ENCODE measurements around the gene DLGAP1. TPM values are rescaled to one million over a fixed set of nuclear protein-coding genes. Genes with fewer than 3 reads are reported as not detected.

DLGAP1 gene
- total and polyA plus RNA-seq, 2 of the 8 experiments (the other 6 are each of a cell fraction or from before 2014, with no cell fraction given), result 11.8 to 16.9 TPM

GRCh38 chr18:3463051-3463450 is 992.1 kb downstream of the DLGAP1 start:
- Histone ChIP-seq H2BK120ac (replicated peaks; ENCODE audit: low read depth, low read length) (no peak overlapping the region), H3K23ac (ENCODE audit: insufficient read length) (no peak overlapping the region), H3K4me1 (replicated peaks in 1 of 4; ENCODE audit: control insufficient read depth in 3 of 4, insufficient read depth in 4 of 4, low read length in 3 of 4) (peaks cover 6 to 22% (median 13%) of the 10 kb centered on the region in 4 experiments; a peak in 6 of 7 replicates), H3K14ac (ENCODE audit: insufficient read length) (no peak overlapping the region), H4K5ac (ENCODE audit: insufficient read length, low read depth, low read length) (no peak overlapping the region), H2BK12ac (ENCODE audit: low read depth, low read length) (no peak overlapping the region), H3K4me3 (ENCODE audit: extremely low read depth in 1 of 4, insufficient read depth in 2 of 4, low read depth in 3 of 4, low read length in 4 of 4) (no peak overlapping the region), H3K36me3 (ENCODE audit: control insufficient read depth in 2 of 4, insufficient read depth in 4 of 4, low read length in 3 of 4) (peaks cover 5 to 25% (median 17%) of the 10 kb centered on the region in 4 experiments; a peak in 7 of 8 replicates), H3K4ac (replicated peaks; ENCODE audit: insufficient read length, low read depth, low read length) (no peak overlapping the region), H3K18ac (ENCODE audit: extremely low read depth, low read length) (no peak overlapping the region), H3K9me3 (ENCODE audit: insufficient read depth in 2 of 2, low read depth in 1 of 2, low read length in 1 of 2) (no peaks in the 10 kb centered on the region), H3K27me3 (replicated peaks in 1 of 4; ENCODE audit: control insufficient read depth in 3 of 4, extremely low read depth in 1 of 4, insufficient read depth in 3 of 4, low read length in 3 of 4) (no peaks in the 10 kb centered on the region), H3K23me2 (ENCODE audit: low read depth, low read length) (no peaks in the 10 kb centered on the region), H2BK5ac (ENCODE audit: low read depth, low read length) (no peak overlapping the region), H4K91ac (replicated peaks; ENCODE audit: insufficient read length, low read length) (no peak overlapping the region), H2BK20ac (ENCODE audit: low read length) (no peak overlapping the region), H2AFZ (ENCODE audit: low read length) (no peak overlapping the region), H2AK5ac (ENCODE audit: low read depth, low read length) (no peak overlapping the region), H3K79me2 (ENCODE audit: control insufficient read depth in 1 of 2, insufficient read depth in 2 of 2, low read length in 2 of 2) (peaks cover 0 to 16% of the 10 kb centered on the region in 2 experiments; a peak in 2 of 4 replicates), H3K27ac (ENCODE audit: low read depth, low read length) (no peak overlapping the region), H2BK15ac (ENCODE audit: low read length) (no peak overlapping the region), H3K9ac (replicated peaks in 1 of 4; ENCODE audit: extremely low read depth in 1 of 4, low read depth in 3 of 4, low read length in 3 of 4) (no peak overlapping the region), H4K20me1 (replicated peaks in 1 of 2; ENCODE audit: control insufficient read depth in 1 of 2, insufficient read depth in 2 of 2, low read length in 2 of 2) (peaks cover 0 to 2% of the 10 kb centered on the region in 2 experiments), H3K4me2 (ENCODE audit: insufficient read depth in 1 of 2, low read depth in 2 of 2, low read length in 2 of 2) (no peak overlapping the region), H3K79me1 (ENCODE audit: low read depth, low read length) (no peaks in the 10 kb centered on the region), H4K8ac (ENCODE audit: extremely low read depth, insufficient read depth, low read length) (no peak overlapping the region), H3K56ac (replicated peaks; ENCODE audit: insufficient read length, low read depth, low read length) (no peak overlapping the region)
- TF ChIP-seq NANOG (IDR thresholded peaks at IDR 0.05; ENCODE audit: insufficient read depth, low read depth, low read length, poor library complexity, severe bottlenecking), result no peak
- FAIRE-seq (no peak), DNase-seq (ENCODE audit: low read depth in 1 of 2, low spot score in 2 of 2) (no peak)
- WGBS, 2 experiments (ENCODE audit: extremely low coverage in 1 of 2, insufficient coverage in 1 of 2, insufficient read length in 1 of 2, insufficient replicate concordance in 2 of 2, low coverage in 1 of 2, low lambda C conversion rate in 2 of 2, missing lambda C conversion rate in 1 of 2), result 82% methylated on average over 2 of the region's 2 CpGs; no CpG with 5 or more reads in 1 of the 2 experiments
- POLR2A ChIA-PET (ENCODE audit: partially characterized antibody), result interaction anchor here (0.8 to 3.6 kb wide), 3 partner anchors 11 to 132 kb away, joined by 3 to 20 read pairs (median 3); no protein-coding TSS in a partner anchor
- CTCF ChIA-PET (ENCODE audit: partially characterized antibody), result interaction anchor here (0.6 to 1.5 kb wide), 6 partner anchors 15 to 203 kb away, joined by 3 to 8 read pairs (median 4); no protein-coding TSS in a partner anchor
